Fibroblast of mammary gland (primary cell): ENCODE results near the gene CEP72.

Experiments used
- DNase-seq: peaks from one replicate; pipeline ENCODE4 v3.0.0-alpha.2; 2010; ENCODE audit warnings: low read depth
- H3K4me3 ChIP-seq: 2 replicates; pipeline ENCODE4 v1.5.1; 2011; ENCODE audit warnings: low read depth, mild to moderate bottlenecking, low read length, moderate library complexity; ENCODE audit not compliant: control insufficient read depth
- TF ChIP-seq, protein P1 (sequence below): conservative IDR thresholded peaks from 2 replicates; pipeline ENCODE4 v1.5.1; 2011; ENCODE audit warnings: low read depth, low read length, inconsistent platforms; ENCODE audit not compliant: control insufficient read depth, insufficient read depth

CEP72 gene

GRCh38 chr5:620152-620551, 8.0 kb downstream of the CEP72 start:
- no peak overlapping the region for H3K4me3 ChIP-seq
- TF ChIP-seq, protein P1, sequence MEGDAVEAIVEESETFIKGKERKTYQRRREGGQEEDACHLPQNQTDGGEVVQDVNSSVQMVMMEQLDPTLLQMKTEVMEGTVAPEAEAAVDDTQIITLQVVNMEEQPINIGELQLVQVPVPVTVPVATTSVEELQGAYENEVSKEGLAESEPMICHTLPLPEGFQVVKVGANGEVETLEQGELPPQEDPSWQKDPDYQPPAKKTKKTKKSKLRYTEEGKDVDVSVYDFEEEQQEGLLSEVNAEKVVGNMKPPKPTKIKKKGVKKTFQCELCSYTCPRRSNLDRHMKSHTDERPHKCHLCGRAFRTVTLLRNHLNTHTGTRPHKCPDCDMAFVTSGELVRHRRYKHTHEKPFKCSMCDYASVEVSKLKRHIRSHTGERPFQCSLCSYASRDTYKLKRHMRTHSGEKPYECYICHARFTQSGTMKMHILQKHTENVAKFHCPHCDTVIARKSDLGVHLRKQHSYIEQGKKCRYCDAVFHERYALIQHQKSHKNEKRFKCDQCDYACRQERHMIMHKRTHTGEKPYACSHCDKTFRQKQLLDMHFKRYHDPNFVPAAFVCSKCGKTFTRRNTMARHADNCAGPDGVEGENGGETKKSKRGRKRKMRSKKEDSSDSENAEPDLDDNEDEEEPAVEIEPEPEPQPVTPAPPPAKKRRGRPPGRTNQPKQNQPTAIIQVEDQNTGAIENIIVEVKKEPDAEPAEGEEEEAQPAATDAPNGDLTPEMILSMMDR = no peak
- DNase-seq = no peak

- TF ChIP-seq, protein P1 = no peak
- no peak for DNase-seq
- H3K4me3 ChIP-seq = no peak overlapping the region
Observed at GRCh38 chr5:620586-621180, 8.5 kb downstream of the CEP72 start.

DNA sequence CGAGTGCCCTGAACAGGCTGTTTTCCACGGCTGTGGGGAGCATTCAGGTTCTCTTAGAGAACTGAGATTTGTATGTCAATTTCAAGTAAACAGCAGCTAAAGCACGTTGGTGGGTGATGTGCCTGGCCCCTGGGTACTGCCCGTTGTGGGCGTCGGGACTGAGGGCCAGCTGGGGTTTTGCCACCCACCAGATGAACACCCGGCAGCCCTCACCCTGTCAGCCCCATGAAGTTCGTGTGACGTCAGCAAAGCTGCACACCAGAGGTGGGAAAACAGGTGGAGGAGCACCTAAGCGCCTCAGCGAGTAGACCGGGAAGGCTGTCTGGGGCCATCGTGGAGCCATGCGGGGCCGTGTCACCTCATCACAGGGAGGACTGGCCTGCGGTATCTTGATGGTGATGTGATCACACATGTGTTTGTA, 9.2 kb downstream of the CEP72 start:
- H3K4me3 ChIP-seq = no peak overlapping the region
- TF ChIP-seq, protein P1 = no peak
- DNase-seq = no peak

GRCh38 chr5:622359-622758, 10.2 kb downstream of the CEP72 start:
- no peak for DNase-seq
- TF ChIP-seq, protein P1 = no peak
- no peak overlapping the region for H3K4me3 ChIP-seq

DNA sequence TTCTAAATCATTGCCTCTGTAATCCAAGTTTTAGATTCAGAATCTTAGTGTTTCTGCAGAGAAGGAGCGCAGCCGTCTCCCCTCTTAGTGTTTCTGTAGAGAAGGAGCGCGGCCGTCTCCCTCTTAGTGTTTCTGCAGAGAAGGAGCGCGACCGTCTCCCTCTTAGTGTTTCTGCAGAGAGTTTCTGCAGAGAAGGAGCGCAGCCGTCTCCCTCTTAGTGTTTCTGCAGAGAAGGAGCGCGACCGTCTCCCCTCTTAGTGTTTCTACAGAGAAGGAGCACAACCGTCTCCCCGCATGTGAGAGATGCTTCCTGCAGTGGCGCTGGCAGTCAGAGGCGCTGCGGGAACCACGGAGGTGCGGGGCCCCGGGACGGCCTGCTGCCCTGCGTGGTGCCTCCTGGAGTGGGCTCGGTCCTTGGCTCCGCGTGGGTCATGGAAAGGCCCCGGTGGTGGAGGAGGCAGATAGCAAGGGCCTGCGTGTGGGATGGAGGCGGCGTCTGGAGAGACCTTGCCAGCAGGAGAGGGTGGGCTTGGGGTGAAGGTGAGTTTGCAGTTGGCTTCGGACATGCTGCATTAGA, 10.9 kb downstream of the CEP72 start:
- no peak for DNase-seq
- TF ChIP-seq, protein P1 = no peak
- H3K4me3 ChIP-seq = no peak overlapping the region

DNA sequence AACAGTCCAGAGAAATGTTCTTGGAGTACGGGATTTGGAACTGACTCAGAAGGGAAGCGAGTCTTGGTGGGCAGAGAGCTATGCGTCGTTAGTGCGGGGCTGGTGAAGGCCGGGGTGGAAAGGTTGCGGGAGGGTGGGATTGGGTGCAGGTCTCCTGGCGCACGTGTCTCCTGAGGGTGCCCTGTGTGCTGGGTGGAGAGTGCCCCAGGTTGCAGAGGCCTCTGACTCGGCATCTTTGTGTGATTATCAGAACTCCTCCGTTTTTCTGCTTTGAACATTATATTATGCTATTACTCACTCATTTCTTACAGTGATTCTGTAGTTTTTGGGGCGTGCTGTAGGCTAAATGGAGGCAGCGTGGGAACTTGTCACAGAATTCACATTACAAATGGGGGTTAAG, 11.4 kb downstream of the CEP72 start:
- DNase-seq = no peak
- TF ChIP-seq, protein P1 = no peak
- H3K4me3 ChIP-seq = no peak overlapping the region
